Gastrocnemius medialis (tissue), 4 donors: Measurements from ENCODE around the gene NDUFS4.

Experiments
- CTCF ChIP-seq, 5 experiments: fragments of 450-650 bp in 3 of 5; fragments of 200-600 bp in 2 of 5; sonication (generic) in 2 of 5; IDR thresholded peaks in 4 of 5; conservative IDR thresholded peaks in 1 of 5; 1 replicate in 4 of 5; 2 replicates in 1 of 5; pipeline ENCODE4 v1.5.1; 2016 to 2019; ENCODE audit warnings: antibody characterized with exemption in 5 of 5, mild to moderate bottlenecking in 3 of 5, moderate library complexity in 3 of 5
- POLR2A ChIP-seq, 2 donors: fragments of 450-650 bp; IDR thresholded peaks; one replicate each; pipeline ENCODE4 v1.6.1; 2017; ENCODE audit warnings: antibody characterized with exemption in 2 of 2, mild to moderate bottlenecking in 2 of 2, moderate library complexity in 2 of 2

DNA sequence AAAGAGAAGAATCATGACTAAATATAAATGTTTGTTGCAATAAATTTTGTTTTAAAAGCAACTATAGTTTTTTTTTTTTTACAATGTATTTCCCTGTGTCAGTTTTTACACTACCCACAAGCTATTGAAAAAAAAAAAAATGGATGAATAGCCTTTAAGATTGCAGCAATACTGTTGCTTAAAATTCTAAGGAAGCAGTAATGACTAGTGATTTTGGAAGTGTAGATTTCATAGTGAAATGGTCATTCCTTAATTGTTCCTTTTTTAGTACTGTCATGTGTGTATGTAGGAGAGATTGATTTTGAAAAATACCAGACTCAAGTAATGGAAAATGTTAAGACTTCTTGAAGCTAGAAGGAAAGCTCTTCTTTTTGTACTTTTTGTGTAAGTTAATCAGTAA lies 53.1 kb downstream of the NDUFS4 start:
- TF ChIP-seq CTCF (IDR thresholded peaks at IDR 0.05 in 4 of 5, conservative IDR thresholded peaks at IDR 0.05 in 1 of 5), result no peak
- no peak for TF ChIP-seq POLR2A (IDR thresholded peaks at IDR 0.05)
